GM12864 (cell line): ENCODE measurements around the gene DNM2.

Experiments
- DNase-seq: peaks from one replicate; pipeline ENCODE4 v3.0.0-alpha.2; 2011; ENCODE audit warnings: low read depth
- H3K4me3 ChIP-seq: 2 replicates; pipeline ENCODE4 v1.5.1; 2011; ENCODE audit warnings: mild to moderate bottlenecking, low read depth, low read length, control low read depth
- TF ChIP-seq, protein P1 (sequence below): IDR thresholded peaks from 2 replicates; pipeline ENCODE4 v1.5.1; 2011; ENCODE audit warnings: low read depth, mild to moderate bottlenecking, moderate library complexity, low read length, control low read depth, inconsistent platforms; ENCODE audit errors: missing control alignments

DNM2 gene

DNA sequence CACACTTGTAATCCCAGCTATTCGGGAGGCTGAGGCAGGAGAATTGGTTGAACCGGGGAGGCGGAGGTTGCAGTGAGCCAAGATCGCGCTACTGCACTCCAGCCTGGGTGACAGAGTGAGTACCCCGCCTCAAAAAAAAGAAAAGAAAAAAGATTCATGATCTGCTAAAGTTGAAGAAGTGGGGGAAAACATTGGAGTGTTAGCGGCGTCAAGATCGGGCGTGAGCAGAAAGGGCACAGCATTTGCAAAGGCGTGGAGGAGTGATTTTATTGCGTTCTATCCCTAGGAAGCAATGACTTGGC, 874 bp upstream of the DNM2 start:
- peak overlapping the region; percentile 37 for H3K4me3 ChIP-seq
- DNase-seq = no peak
- TF ChIP-seq, protein P1, sequence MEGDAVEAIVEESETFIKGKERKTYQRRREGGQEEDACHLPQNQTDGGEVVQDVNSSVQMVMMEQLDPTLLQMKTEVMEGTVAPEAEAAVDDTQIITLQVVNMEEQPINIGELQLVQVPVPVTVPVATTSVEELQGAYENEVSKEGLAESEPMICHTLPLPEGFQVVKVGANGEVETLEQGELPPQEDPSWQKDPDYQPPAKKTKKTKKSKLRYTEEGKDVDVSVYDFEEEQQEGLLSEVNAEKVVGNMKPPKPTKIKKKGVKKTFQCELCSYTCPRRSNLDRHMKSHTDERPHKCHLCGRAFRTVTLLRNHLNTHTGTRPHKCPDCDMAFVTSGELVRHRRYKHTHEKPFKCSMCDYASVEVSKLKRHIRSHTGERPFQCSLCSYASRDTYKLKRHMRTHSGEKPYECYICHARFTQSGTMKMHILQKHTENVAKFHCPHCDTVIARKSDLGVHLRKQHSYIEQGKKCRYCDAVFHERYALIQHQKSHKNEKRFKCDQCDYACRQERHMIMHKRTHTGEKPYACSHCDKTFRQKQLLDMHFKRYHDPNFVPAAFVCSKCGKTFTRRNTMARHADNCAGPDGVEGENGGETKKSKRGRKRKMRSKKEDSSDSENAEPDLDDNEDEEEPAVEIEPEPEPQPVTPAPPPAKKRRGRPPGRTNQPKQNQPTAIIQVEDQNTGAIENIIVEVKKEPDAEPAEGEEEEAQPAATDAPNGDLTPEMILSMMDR = no peak

DNA sequence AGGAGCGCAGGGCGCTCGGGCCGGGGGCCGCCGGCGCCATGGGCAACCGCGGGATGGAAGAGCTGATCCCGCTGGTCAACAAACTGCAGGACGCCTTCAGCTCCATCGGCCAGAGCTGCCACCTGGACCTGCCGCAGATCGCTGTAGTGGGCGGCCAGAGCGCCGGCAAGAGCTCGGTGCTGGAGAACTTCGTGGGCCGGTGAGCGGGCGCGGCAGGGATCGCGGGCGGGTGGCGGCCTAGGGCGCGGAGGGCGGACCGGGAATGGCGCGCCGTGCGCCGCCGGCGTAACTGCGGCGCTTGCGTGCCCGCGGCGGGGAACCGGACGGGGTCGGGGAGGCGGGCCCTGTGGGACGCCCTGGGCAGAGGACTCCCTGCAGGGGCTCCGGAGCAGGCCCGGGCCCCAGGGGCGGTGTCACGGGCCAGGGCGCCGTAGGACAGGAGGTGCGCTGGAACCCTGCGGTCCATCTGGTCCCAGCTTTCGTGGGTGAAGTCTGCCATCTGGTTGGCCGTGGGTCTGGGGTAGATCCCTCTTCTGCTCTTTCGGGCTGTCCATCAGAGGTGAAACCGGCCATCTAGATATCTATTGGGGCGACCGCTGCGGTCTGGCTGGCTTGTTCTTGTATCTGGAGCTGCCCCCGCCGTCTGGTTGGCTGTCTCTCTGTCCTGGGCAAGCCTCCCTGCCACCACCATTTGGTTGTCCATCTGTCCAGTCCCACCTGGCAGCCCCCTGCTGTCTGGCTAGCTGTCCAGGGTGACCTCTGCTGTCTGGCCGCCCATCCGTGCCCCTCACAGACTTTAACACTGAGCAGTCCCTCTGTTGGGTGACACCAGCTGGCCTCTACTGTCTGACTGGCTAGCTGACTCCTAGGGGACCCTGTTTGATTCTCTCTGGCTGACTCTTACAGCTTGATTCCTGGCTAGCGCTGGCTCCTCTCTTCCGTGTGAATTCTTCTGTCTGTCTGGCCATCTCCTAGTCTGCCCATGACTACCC, 622 bp downstream of the DNM2 start:
- H3K4me3 ChIP-seq = peak overlapping the region; percentile 89
- TF ChIP-seq, protein P1 = no peak
- no peak for DNase-seq

DNA sequence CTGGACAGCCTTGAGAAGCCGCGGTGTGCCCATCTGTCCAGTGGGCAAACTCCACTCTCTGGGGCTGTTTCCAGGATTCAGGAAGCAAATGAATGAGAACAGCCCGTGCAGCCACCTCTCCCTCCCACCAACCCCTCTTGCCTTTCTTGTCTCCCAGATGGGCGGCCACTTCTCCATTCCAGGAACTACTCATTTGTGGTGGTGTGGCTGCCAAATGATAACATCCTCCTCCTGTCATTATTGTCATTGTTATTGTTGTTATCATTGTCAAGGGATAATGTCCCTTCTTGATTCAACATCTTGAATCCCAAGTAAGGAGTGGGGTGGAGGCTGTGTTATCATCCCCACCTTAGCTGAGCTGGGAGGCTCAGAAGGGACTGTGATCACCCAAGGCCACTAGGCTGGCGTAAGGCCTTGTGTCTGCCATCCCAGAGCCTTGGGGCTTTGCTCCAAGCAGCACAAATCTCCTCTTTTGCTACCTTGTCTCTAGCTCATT, 1.6 kb downstream of the DNM2 start:
- TF ChIP-seq, protein P1 = no peak
- peak overlapping the region; percentile 89 for H3K4me3 ChIP-seq
- no peak for DNase-seq

DNA sequence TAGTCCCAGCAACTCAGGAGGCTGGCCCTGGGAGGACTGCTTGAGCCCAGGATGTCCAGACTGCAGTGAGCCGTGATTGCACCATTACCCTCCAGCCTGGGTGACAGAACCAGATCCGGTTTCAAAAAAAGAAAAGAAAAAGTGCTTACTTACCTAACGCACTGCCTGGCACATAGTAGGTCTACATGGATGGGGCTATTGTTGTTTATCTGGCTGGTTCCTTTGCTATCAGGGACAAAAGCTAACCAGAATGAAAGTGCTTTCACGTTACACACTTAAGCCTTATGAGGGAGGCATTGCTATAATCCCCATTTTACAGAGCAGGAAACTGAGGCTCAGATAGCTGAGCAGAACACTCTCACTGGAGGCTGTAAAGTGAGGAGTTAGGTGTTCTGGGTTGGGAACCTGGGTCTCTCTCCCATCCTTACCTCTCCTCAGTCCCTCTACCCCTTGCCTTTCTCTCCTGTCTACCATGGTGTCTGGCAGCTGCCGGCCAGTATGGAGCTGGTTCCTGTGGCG, 2.8 kb downstream of the DNM2 start:
- TF ChIP-seq, protein P1 = no peak
- no peak for DNase-seq
- no peak overlapping the region for H3K4me3 ChIP-seq

DNA sequence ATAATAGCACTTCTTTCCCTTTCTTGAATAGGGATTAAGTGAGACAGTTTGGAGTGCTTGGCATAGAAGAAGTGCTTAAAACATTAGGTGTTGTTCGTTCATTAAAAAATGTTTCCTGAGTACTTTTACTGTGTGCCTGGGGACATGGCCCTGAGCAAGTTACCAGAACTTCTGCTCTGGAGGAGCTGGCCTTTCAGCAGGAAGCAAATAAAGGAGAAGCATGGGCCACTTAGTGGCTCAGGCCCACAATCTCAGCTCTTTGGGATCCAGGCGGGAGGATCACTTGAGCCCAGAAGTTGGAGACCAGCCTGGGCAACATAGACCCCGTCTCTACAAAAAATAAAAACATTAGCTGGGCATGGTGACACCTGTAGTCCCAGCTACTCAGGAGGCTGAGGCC, 5.7 kb downstream of the DNM2 start:
- no peak overlapping the region for H3K4me3 ChIP-seq
- TF ChIP-seq, protein P1 = no peak
- DNase-seq = no peak

DNA sequence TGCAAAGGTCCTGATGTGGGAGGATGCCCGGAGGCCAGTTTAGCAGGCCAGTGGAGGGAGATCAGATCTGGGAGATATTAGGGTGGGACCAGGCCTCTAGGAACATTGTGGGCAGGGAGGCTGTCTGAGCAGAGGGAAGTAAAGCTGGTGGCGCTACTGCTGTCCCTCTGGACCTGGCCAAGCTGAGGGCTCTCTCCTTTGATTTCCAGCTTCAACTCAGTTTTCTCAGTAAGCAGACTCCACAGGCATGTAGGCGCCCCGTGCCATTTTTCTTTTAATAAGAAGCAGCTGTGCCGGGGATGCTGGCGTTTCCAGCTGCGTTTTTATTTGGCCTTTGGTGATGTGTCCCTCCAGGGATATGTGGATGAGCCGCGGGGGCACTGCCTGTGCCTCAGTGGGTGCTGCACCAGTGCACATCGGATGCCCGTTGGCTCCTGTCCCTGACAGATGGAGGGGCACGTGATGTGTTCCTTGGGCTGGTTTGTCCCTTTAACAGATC, 6.7 kb downstream of the DNM2 start:
- TF ChIP-seq, protein P1 = no peak
- DNase-seq = no peak
- H3K4me3 ChIP-seq = no peak overlapping the region
